Activated T-helper 1 cell treated with Interleukin-2 at 50 U/mL for 16 hours (primary cell): ENCODE data around the gene TNFRSF1B.
A peak's percentile ranks its signal among the peaks of the same experiment; 100 is the strongest.
"Not testable (repeated sequence)": the region's sequence is repeated elsewhere in the genome, so short reads cannot be mapped to it uniquely, and the experiment has no call there.

Source experiments
- DNase-seq: peaks from one replicate; pipeline ENCODE4 v3.0.0-alpha.2; 2020; ENCODE audit warnings: low read depth

The TNFRSF1B gene

DNA sequence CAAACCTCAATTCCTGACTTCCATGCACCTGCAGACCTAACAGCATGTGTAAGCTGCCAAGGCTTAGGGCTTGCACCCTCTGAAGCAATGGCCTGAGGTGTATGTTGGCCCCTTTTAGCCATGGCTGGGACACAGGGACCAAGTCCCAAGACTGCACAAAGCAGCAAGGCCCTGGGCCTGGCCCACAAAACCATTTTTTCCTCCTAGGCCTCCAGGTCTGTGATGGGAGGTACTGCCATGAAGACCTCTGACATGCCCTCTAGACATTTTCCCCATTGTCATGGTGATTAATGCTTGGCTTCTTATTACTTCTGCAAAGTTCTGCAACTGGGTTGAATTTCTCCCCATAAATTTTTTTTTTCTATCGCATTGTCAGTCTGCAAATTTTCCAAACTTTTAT is 55.9 kb downstream of the TNFRSF1B start:
- not testable (repeated sequence) for DNase-seq

DNA sequence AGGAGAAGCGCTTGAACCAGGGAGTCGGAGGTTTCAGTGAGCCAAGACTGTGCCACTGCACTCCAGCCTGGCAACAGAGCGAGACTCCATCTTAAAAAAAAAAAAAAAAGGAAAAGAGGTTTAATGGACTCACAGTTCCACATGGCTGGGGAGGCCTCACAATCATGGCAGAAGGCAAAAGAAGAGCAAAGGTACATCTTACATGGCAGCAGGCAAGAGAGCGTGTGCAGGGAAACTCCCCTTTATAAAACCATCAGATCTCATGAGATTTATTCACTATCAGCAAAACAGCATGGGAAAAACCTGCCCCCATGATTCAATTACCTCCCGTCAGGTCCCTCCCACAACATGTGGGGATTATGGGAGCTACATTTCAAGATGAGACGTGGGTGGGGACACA is 57.3 kb downstream of the TNFRSF1B start:
- not testable (repeated sequence) for DNase-seq

DNA sequence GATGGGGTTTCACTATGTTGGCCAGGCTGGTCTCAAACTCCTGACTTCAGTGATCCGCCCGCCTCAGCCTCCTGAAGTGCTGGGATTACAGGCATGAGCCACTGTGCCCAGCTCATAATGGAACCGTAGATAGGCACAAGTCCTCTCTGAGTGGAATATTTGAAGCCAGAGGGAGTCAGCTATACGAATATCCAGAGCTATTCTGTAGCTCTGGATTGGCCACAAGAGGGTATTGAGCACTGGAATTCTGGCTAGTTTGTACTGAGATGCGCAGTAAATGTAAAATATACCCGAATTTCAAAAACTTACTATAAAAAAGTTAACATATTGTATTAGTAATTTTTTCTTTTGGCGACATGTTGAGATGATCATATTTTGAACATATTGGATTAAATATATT is 62.2 kb downstream of the TNFRSF1B start:
- DNase-seq: no peak

DNA sequence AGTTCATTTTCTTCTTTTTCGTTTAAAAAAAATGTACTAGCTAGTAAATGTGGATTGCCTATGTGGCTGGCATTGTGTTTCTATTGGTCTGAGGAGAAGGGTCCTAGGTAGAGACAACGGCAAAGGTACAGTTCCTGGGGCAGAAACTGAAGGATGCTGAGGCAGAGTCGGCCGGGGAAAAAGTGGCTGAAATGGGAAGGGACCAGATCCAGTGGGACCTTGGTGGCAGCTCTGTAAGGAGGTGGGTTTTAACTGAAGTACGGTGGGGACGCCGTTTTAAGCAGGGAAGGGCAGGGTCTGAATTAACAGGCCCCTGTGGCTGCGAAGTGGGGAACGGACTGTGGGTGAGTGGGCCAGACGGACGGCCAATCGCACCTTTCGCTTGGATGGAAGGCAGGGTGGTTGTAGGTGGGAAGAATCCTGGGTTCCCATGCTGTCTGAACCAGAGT is 62.6 kb downstream of the TNFRSF1B start:
- no peak for DNase-seq

DNA sequence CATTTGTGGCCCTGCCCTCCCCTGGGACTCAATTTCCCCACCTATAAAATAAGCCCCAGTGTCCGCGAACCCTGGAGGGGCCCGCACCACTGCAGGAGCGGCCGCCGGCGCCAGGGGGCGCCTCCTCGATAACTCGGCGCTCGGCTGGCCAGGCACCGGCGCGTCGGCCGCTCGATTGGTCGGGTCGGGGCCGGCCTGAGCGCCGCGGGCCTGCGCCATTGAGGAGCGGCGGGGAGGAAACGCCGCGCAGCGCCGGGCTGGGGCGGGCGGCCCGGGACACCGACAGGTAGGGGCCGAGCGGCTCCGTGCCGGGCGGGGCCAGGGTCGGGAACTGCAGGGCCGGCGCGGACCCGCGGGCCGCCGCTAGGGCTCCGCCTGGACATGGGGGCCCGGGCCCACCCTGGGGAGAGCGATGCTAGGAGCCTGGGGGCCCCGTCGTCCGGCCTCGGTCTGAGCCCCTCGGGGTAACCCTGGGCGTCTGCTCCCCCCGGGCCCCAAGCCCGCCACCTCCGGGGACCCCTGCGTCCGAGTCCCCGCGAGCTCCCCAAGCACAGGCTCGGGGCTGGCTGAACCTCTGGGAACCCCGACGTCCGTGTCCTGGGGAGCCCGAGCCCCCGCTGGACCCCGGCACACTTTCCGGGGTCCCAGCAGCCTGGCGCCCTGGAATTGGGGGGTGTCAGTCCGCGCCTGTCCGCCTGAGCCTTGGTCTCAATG is 63.2 kb downstream of the TNFRSF1B start, which contains the start of gene VPS13D:
Gene VPS13D (plus strand): TSS at position 196 of the 714 bp plus-strand sequence. CDS start 4,237 bp downstream, outside the sequence.
- peak; percentile 75 for DNase-seq

DNA sequence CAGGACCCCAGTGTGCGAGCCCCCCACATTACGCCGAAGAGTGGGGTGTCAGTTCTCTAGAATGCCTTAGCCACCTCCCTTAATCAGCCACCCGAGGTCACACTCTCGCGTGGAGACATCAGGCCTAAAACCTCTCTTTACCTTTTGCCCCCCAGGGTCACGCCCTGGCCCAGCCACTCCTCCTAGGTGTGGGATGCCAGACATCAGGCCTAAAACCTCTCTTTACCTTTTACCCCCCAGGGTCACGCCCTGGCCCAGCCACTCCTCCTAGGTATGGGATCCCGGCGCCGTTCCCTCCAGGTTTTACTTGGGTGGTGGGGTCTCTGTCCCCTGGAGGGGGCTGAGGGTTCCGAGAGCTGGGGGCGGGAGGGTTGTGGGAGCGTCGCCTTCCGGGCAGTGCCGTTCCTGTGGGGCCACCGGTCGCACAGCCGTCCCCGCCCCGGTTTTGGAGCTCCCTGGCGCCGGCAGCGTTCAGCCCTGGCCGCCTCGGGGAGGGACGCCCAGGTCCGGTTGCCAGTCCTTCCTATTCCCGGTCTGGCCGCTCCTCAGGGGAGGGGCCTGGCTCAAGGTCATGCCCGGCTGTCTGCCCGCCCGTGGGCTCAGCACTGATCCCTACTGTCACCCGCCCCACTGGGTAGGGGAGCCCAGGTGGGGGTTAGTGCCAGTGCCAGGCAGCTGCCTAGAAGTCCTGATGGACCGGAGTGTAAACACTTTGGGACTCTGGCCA is 63.9 kb downstream of the TNFRSF1B start:
- no peak for DNase-seq

DNA sequence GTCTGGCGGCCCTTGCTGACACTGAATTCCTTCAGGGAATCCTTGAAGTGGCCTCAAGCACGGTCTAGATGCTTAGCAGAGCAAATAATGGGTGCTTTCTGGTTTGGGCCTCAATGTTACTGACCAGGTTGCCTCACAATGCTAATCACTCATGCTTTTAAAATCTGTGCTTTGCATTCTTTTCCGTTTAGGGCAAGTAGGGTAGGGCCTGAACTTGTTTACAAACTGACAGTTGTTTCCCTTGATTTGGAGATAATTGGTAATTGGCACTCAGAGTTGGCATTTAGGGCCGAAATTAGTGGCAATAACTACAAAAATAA is 64.4 kb downstream of the TNFRSF1B start:
- no peak for DNase-seq

DNA sequence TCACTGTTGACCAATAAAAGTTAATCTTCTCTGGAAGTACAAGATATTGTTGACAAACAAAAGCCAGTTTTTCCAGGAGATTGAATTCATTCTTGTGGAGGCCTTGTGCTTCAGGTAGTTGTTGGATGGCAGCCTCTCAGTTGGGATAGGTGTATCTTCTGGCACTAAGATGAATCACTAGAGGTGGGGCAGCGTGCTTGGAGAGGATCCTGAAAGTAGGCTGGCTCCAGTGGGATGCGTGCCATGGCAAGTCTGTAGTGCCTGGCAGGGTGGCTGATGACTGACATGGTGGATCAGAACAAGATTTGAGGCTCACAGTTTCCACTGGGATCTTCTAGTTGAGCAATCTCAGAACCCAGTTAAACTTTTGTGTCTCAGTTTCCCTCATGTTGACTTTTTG is 65.4 kb downstream of the TNFRSF1B start:
- no peak for DNase-seq

DNA sequence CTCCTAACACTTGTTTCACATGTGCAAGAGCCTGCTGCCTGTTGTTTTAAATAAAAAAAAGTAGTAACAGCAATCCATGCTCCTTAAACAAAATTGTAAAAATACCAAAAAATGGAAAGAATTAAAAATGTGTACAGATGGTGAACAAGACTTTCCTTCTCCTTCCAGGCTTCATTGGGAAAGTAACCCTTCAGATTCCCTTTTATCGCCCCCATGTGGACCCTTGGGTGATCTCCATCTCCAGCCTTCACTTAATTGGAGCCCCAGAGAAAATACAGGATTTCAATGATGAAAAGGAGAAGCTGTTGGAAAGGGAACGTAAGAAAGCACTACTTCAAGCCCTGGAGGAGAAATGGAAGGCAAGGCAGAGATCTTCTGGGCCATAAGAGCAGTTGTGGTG is 77.3 kb downstream of the TNFRSF1B start:
- DNase-seq: no peak

DNA sequence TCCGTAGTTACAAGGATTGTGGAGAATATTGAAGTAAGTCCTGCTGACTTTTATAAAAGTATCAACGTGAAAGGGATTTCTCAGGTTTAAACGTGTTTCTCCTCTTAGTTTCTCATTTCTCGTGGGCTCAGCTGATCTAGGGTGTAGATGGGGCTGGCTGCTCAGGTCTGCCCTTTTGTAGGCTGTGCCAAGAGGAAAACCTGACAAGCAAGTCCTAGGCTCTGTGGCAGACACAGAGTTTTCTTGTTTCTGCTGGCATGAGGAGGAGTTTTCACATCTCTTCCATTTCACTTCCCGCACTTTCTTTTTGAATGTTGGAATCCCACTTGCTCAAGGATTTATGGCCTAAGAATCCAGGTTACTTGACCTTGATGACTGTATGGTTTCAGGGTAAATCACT is 77.8 kb downstream of the TNFRSF1B start:
- no peak for DNase-seq

DNA sequence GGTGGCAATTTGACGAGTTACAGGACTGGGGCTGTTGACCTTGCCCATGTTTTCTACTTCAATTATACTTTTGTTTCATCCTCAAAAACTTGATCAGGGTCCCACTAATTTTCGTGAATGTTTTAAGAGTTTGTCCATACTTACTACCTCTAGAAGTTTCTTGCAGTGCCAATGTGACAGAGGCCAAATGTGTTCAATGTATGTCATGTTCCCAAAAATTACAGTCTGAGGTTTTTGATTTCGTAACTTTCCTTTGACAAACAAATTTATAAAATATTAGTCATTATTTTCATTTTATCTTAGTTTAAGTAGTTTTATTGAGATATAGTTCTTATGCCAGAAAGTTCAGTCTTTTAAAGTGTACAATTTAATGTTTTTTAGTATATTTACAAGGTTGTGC is 78.3 kb downstream of the TNFRSF1B start:
- DNase-seq: no peak

DNA sequence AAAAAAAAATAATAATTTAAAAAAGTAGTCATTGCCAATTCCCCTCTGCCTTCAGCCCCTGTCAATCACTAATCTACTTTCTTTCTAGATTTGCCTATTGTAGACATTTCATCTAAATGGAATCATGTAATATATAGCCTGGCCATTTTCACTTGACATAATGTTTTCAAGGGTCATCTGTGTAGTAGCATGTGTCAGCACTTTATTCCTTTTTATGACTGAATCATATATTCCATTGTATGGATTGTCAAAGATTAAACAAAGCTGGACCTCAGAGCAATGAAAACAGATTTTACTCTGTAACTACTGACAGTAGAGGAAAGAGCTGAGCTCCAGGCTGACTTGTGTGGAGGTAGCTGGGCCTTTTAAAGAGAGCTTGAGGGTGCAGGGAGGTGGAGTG is 78.9 kb downstream of the TNFRSF1B start:
- no peak for DNase-seq

DNA sequence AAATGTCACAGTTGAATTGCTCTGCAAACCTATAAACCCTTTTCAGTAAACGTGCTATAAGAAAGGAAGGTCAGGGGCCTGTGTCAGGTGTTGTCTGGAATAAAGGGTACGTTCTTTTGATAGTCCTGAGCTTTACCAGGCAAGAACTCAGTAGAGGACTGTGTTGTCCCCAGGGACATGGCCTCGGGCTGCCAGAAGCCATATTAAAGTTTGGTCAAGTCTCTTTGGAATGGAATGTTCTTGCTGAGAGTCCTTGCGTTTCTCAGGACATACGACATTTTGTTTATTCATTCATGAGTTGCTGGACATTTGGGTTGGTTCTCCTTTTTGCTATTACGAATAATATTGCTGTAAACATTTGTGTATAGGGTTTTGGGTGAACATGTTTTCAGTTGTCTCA is 79.8 kb downstream of the TNFRSF1B start:
- no peak for DNase-seq

DNA sequence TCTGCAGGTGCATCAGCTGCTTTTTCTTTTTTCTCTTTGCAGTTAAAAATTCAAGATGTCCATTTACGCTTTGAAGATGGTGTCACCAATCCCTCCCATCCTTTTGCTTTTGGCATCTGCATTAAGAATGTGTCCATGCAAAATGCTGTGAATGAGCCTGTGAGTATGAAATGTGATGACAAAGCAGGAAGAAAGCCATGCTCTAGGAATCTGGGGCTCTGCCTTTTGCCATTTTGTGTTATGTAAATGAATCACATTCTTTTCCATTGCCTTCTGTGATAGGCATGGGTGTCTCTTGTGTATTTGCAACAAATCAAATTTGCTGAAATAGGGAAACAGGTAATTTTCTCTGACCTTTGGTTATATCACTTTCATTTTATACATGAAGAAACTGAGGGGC is 82.4 kb downstream of the TNFRSF1B start:
- DNase-seq: no peak

DNA sequence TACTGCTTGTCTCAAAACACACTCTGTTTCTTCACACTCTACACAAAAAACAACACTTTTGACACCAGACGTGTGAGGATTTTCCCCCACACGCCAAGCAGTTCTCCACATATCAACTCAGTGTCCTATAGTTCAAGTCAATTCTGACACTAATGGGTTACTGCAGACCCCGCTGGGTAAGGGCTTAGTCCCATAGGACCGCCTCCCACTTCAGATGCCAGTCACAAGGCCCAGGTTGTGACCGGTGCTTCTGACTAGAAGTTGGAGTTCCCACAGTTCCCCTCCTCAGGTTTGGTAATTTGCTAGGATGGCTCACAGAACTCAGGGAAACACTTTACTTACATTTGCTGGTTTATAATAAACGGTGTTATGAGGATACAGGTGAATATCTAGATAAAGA is 83.0 kb downstream of the TNFRSF1B start:
- no peak for DNase-seq

DNA sequence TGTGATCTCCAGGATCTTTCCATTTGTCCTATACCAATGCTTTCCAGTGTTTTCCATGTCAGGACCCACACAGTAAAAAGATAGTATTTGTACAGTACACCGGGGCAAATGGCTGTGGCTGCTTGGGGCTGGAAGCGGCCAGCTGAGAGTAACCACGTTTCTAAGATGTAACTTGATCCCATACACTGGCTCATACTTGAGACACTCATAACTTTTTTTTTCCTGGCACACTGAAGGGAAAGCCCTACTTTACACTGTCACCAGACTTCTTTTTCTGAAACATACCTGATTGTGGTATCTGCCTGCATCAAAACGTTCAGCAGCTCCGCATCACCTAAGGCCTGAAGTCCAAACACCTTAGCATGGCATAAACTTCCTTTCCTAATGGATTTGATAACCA is 84.7 kb downstream of the TNFRSF1B start:
- DNase-seq: no peak

DNA sequence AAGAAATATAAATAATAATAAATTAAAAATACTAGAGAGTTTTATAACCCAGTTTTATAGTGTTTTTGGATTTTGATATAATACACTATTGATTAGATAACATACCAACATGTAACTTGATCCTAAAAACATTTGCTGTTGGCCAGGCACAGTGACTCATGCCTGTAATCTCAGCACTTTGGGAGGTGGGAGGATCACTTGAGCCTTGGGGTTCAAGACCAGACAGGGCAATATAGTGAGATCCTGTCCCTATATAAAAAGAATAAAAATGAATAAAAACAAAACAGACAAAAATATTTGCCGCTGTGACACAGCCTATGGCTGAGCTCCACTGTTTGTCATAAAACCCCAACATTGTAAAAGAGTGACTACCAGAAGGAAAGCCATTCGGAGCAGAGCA is 89.1 kb downstream of the TNFRSF1B start:
- DNase-seq: no peak

DNA sequence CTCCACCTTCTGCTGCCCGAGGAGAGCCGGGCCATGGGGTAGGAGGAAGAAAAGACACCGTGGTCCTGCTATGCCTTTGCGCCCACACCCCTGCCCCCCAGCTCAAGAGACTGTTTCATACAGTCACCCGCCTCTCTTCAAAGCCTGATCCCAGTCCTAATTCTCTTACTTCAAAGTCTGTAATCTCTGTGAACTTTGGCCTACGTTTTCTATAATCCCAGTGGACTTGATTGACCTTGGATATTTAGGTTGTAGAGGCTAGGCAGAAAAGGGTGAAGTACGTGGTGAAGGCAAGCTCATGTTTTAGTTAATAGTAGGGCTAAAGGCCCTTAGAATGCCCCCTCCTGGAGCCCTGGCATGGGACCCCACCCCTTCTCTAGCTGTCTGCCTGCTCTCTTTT is 91.5 kb downstream of the TNFRSF1B start:
- DNase-seq: no peak
